HG02970 (cell line): ENCODE data around the gene FBXO38.
"Not testable (repeated sequence)": the region's sequence is repeated elsewhere in the genome, so short reads cannot be mapped to it uniquely, and the experiment has no call there.

Source experiments
- ATAC-seq: cut with Tn5 transposase; IDR thresholded peaks from one replicate; pipeline ENCODE4 v1.9.1; 2021; ENCODE audit warnings: mild to moderate bottlenecking, moderate library complexity, moderate number of reproducible peaks; ENCODE audit not compliant: unreplicated experiment, low FRiP score

Gene FBXO38

GRCh38 chr5:148467958-148468357 is 84.2 kb downstream of the FBXO38 start:
- no peak for ATAC-seq

- not testable (repeated sequence) for ATAC-seq
These were observed 85.0 kb downstream of the FBXO38 start for GRCh38 chr5:148468746-148469145.

- ATAC-seq: no peak
These were observed 85.8 kb downstream of the FBXO38 start for GRCh38 chr5:148469501-148469935.

- no peak for ATAC-seq
These were observed 87.6 kb downstream of the FBXO38 start for GRCh38 chr5:148471379-148471778.

- no peak for ATAC-seq
These were observed 90.3 kb downstream of the FBXO38 start for GRCh38 chr5:148474025-148474511.

GRCh38 chr5:148476302-148476701 is 92.5 kb downstream of the FBXO38 start:
- no peak for ATAC-seq

- ATAC-seq: no peak
These were observed 93.7 kb downstream of the FBXO38 start for GRCh38 chr5:148477429-148477828.

GRCh38 chr5:148482196-148482595 is 98.4 kb downstream of the FBXO38 start:
- ATAC-seq: no peak

- no peak for ATAC-seq
These were observed 99.1 kb downstream of the FBXO38 start for GRCh38 chr5:148482697-148483462.

GRCh38 chr5:148483750-148484149 is 100.0 kb downstream of the FBXO38 start:
- ATAC-seq: no peak

GRCh38 chr5:148484651-148485050 is 100.9 kb downstream of the FBXO38 start:
- ATAC-seq: no peak

GRCh38 chr5:148486456-148486855 is 102.7 kb downstream of the FBXO38 start:
- ATAC-seq: no peak

- ATAC-seq: no peak
These were observed 105.0 kb downstream of the FBXO38 start for GRCh38 chr5:148488757-148489156.

- no peak for ATAC-seq
These were observed 107.4 kb downstream of the FBXO38 start for GRCh38 chr5:148491015-148491792.

- no peak for ATAC-seq
These were observed 108.0 kb downstream of the FBXO38 start for GRCh38 chr5:148491793-148492184.

GRCh38 chr5:148492351-148492750 is 108.6 kb downstream of the FBXO38 start:
- ATAC-seq: no peak
